Heart right ventricle (tissue), 16 donors: ENCODE results near the gene PEPD. TPM values are rescaled to one million over a fixed set of nuclear protein-coding genes. Genes with fewer than 3 reads are reported as not detected.
A peak's percentile ranks its signal among the peaks of the same experiment; 100 is the strongest.

Experiments used
- ATAC-seq, 8 donors: fragments of 200-7000 bp; cut with Tn5 transposase; one replicate each; pipeline ENCODE4 v1.9.1; 2020; ENCODE audit warnings: mild to moderate bottlenecking in 8 of 8, moderate library complexity in 8 of 8, moderate number of reproducible peaks in 1 of 8
- DNase-seq, 2 donors: peaks; one replicate each; pipeline ENCODE4 v3.0.0-alpha.2; 2020
- H3K27ac ChIP-seq, 10 donors: fragments of 200-600 bp; sonication (generic) in 2 of 10; one replicate each; pipeline versions ENCODE4 v1.5.0 to v1.8.0; 2020 to 2022; ENCODE audit warnings: mild to moderate bottlenecking in 3 of 10
- H3K27me3 ChIP-seq, 7 donors: fragments of 200-600 bp; one replicate each; pipeline ENCODE4 v1.8.0; 2021 to 2022; ENCODE audit warnings: mild to moderate bottlenecking in 2 of 7
- H3K36me3 ChIP-seq, 9 donors: fragments of 200-600 bp; sonication (generic) in 1 of 9; one replicate each; pipeline versions ENCODE4 v1.5.0 to v1.8.0; 2020 to 2022; ENCODE audit warnings: mild to moderate bottlenecking in 2 of 9
- H3K4me1 ChIP-seq, 9 donors: fragments of 200-600 bp; sonication (generic) in 1 of 9; one replicate each; pipeline versions ENCODE4 v1.5.0 to v1.8.0; 2020 to 2022; ENCODE audit warnings: mild to moderate bottlenecking in 4 of 9
- H3K4me3 ChIP-seq, 10 donors: fragments of 200-600 bp; sonication (generic) in 2 of 10; one replicate each; pipeline versions ENCODE4 v1.5.0 to v1.8.0; 2020 to 2022; ENCODE audit warnings: mild to moderate bottlenecking in 7 of 10, moderate library complexity in 2 of 10
- H3K9me3 ChIP-seq, 11 donors: fragments of 200-600 bp in 10 of 11; sonication (generic) in 2 of 11; one replicate each; pipeline versions ENCODE4 v1.5.0 to v1.8.0; 2013 to 2022; ENCODE audit warnings: mild to moderate bottlenecking in 2 of 11, control low read depth in 1 of 11, moderate library complexity in 1 of 11
- WGBS, 2 donors: extraction: QIAGEN DNeasy Blood & Tissue Kit; methylation state at CpG; one replicate each; pipeline ENCODE4 v1.1.7; 2013; ENCODE audit warnings: inconsistent platforms in 1 of 2; 5-methylcytosine and 5-hydroxymethylcytosine counted together
- intact Hi-C, 10 donors: fragments of 100-400 bp; cut with DNase I; formaldehyde crosslinking; loops; one replicate each; pipeline versions ENCODE4 v1.11.1 to v1.14.2; 2022
- polyA plus RNA-seq, 2 donors: library from polyadenylated mRNA; stranded (reverse); fragments of 200-250 nt; gene quantifications; one replicate each; pipeline ENCODE4 v1.2.3, GENCODE V29; 2013
- total RNA-seq, 10 donors: library from RNA; stranded (reverse); fragmentation: NEBNext Ultra II Directional in 3 of 10; extraction: Animal tissue kit (Norgen Biotek cat#: 25700) in 3 of 10; gene quantifications; one replicate each; pipeline versions ENCODE4 v1.2.1 to v1.2.4, GENCODE V29; 2021 to 2023
- TF ChIP-seq, protein P1 (sequence below), 9 donors: fragments of 200-600 bp; sonication (generic) in 2 of 9; IDR thresholded peaks; one replicate each; pipeline versions ENCODE4 v1.5.0 to v1.8.0; 2021 to 2022; ENCODE audit warnings: antibody characterized with exemption in 9 of 9, mild to moderate bottlenecking in 5 of 9, moderate library complexity in 1 of 9
- donor health status: Arrhythmogenic right ventricular cardiomyopathy.
- donor health status: ischemic (EF 13 %, LVEDD 7.1; RV severe dilation, severe dysfunction).
- donor health status: healthy with polysubstance abuse.
- donor health status: DM: no; HTN: yes; CAD: no.
- donor health status: DM: no; HTN: no; CAD: no.
- donor health status: ischemic (EF 25% LVEDD 6.9; RV normal size, moderate dysfunction).
- donor health status: ischemic (EF 25% LVEDD 5.7; RV mildly dilated, moderate dysfunction).
- donor health status: healthy.
- donor health status: DM: yes; HTN: yes; CAD: no.
- donor health status: Ischemic cardiomyopathy.
- donor health status: ischemic (EF 35%, LVEDD 5.7; RV mildly dilated, moderate dysfunction).
- donor health status: nonischemic (EF 11% LVEDD 7.7; RV severe dilation, severe dysfunction).
- donor health status: DM: yes; HTN: yes; CAD: no.
- donor health status: PGD.
- donor health status: ischemic (EF 29% LVEDD 5.4; RV normal size, mild dysfunction).
- donor health status: nonischemic (EF 23%, LVEDD 6.1; RV moderate dilation, normal function).

The PEPD gene
- total and polyA plus RNA-seq, 12 donors: 20.4 to 47.7 (median 26.8) TPM

DNA sequence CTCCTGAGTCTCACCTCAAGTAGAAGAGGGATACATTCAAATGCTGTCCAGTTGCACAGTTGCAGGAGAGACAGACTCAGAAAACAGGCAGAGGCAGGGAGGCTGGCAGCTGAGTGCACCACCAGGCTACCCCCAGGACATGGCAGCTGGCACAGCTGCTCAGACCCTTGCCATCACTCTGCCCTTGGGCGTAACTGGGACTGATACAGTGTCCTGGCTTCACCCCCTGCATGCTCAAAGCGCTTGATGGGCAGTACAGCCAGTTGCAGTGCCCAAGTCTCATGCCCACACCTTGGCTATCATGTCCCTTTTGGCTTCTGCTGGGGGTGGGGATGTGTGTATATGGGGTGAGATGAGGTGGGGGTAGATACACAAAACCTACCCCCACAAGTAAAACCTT is 5.5 kb upstream of the PEPD start:
- H3K27ac ChIP-seq: no peak overlapping the region
- 74 to 78% methylated on average over 2 of the region's 2 CpGs for WGBS, 2 donors
- peaks cover 3 to 7% (median 5%) of the 10 kb centered on the region in 9 donors for H3K4me1 ChIP-seq
- DNase-seq: no peak
- TF ChIP-seq, protein P1, sequence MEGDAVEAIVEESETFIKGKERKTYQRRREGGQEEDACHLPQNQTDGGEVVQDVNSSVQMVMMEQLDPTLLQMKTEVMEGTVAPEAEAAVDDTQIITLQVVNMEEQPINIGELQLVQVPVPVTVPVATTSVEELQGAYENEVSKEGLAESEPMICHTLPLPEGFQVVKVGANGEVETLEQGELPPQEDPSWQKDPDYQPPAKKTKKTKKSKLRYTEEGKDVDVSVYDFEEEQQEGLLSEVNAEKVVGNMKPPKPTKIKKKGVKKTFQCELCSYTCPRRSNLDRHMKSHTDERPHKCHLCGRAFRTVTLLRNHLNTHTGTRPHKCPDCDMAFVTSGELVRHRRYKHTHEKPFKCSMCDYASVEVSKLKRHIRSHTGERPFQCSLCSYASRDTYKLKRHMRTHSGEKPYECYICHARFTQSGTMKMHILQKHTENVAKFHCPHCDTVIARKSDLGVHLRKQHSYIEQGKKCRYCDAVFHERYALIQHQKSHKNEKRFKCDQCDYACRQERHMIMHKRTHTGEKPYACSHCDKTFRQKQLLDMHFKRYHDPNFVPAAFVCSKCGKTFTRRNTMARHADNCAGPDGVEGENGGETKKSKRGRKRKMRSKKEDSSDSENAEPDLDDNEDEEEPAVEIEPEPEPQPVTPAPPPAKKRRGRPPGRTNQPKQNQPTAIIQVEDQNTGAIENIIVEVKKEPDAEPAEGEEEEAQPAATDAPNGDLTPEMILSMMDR (IDR thresholded peaks at IDR 0.05): no peak
- peaks cover 0 to 46% (median 17%) of the 10 kb centered on the region in 7 donors for H3K27me3 ChIP-seq
- no peak for ATAC-seq
- H3K9me3 ChIP-seq: no peaks in the 10 kb centered on the region
- intact Hi-C loops: no loop called here
- no peak overlapping the region for H3K4me3 ChIP-seq
- no peaks in the 10 kb centered on the region for H3K36me3 ChIP-seq

DNA sequence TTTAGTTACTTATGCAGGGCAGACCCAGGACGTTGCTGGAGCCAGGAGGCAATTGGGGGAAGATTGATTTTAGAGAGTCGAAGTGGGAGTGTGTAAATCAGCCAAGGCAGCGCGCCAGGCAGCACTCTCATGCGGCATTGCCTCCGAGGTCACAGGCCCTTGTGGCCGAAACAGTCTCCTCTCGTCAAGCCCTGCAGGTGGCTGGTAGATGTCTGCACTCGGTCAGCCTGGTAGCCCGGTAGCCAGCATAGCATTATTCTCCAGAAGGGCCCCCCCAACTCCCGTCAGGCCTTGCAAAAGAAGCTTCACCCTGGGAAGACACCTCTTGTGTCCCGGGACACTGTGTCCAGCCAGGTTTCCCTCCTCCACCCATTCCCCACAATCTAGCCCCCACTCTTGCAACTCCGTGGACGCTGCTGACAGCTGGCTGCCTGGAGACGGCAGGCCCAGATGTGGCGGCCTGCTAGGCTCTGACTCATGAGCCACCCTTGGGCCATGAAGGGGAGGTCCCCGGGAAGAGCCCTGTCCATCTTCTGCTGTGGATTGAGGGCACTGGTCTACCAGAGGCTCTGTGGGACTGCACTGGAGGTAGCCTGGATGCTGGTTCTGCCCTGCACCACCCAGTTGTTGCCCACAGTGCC is 2.6 kb upstream of the PEPD start:
- Histone ChIP-seq H3K27me3 (peaks cover 0 to 26% (median 11%) of the 10 kb centered on the region in 7 donors), H3K36me3 (no peaks in the 10 kb centered on the region), H3K4me3 (no peak overlapping the region), H3K27ac (no peak overlapping the region), H3K9me3 (no peaks in the 10 kb centered on the region), H3K4me1 (peaks cover 5 to 19% (median 14%) of the 10 kb centered on the region in 9 donors)
- DNase-seq (no peak), ATAC-seq (no peak)
- intact Hi-C loops: no loop called here
- TF ChIP-seq, protein P1 (IDR thresholded peaks at IDR 0.05): no peak
- WGBS, 2 donors: 67 to 68% methylated on average over 17 of the region's 17 CpGs

DNA sequence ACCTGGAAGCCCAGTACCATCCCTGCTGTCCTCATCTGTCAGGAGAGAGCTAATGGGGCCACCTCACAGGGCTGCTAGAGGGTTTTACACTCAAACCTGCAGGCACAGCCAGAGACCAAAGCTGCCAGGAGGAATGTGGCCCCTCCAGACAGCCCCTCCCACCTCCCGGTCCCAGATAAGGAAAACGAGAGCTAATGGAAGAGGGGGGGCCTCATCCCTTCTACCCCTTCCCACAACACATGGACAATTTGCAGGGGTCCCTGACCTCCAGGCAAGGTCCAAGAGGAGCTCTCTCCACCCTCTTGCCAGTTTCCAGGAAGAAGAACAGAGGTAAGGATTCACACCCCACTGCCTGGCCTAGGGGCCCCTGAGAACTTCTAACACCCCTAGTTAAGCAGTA is 1.6 kb upstream of the PEPD start:
- H3K4me1 ChIP-seq: peaks cover 5 to 19% (median 14%) of the 10 kb centered on the region in 9 donors
- no peak for ATAC-seq
- 8 to 46% methylated on average over 2 of the region's 2 CpGs for WGBS, 2 donors
- no peak overlapping the region for H3K4me3 ChIP-seq
- no peak overlapping the region for H3K27ac ChIP-seq
- H3K36me3 ChIP-seq: no peaks in the 10 kb centered on the region
- H3K9me3 ChIP-seq: no peaks in the 10 kb centered on the region
- H3K27me3 ChIP-seq: peaks cover 0 to 16% (median 3%) of the 10 kb centered on the region in 7 donors
- TF ChIP-seq, protein P1 (IDR thresholded peaks at IDR 0.05): no peak
- DNase-seq: no peak
- intact Hi-C loops: no loop called here

DNA sequence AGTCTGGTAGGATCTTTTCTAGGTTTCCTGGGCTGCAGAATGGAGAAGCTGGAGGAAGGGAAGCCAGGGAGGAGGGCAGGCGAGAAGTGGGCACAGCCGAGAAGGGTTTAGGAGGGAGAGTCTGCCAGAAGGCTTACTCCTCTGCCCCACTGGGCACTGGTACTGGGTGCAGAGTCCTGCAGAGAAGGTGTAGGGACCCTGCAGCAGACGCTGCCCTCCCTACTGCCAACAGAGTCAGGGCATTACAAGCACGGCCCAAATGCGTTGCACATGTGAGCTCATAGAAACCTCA is 726 bp upstream of the PEPD start:
- H3K4me1 ChIP-seq: peaks cover 5 to 19% (median 14%) of the 10 kb centered on the region in 9 donors
- peak overlapping the region in 9 of 10 donors; percentile 65 to 95 (median 85) for H3K4me3 ChIP-seq
- TF ChIP-seq, protein P1 (IDR thresholded peaks at IDR 0.05): no peak
- DNase-seq (no peak), ATAC-seq (peak in 2 of 8 donors; percentile 5 to 8)
- peak overlapping the region in 5 of 10 donors; percentile 16 to 78 (median 38) for H3K27ac ChIP-seq
- no peaks in the 10 kb centered on the region for H3K9me3 ChIP-seq
- H3K27me3 ChIP-seq: peaks cover 0 to 8% (median 0%) of the 10 kb centered on the region in 7 donors
- no peaks in the 10 kb centered on the region for H3K36me3 ChIP-seq
- WGBS, 2 donors: 85 to 86% methylated on average over 5 of the region's 5 CpGs
- intact Hi-C loops: no loop called here
